ENCODE data around the gene MAST3. TPM values are rescaled to one million over a fixed set of nuclear protein-coding genes. Genes with fewer than 3 reads are reported as not detected.

MAST3 gene
- polyA plus RNA-seq, 1 of the 3 experiments (the other 2 are of a cell fraction) = 4.5 TPM

DNA sequence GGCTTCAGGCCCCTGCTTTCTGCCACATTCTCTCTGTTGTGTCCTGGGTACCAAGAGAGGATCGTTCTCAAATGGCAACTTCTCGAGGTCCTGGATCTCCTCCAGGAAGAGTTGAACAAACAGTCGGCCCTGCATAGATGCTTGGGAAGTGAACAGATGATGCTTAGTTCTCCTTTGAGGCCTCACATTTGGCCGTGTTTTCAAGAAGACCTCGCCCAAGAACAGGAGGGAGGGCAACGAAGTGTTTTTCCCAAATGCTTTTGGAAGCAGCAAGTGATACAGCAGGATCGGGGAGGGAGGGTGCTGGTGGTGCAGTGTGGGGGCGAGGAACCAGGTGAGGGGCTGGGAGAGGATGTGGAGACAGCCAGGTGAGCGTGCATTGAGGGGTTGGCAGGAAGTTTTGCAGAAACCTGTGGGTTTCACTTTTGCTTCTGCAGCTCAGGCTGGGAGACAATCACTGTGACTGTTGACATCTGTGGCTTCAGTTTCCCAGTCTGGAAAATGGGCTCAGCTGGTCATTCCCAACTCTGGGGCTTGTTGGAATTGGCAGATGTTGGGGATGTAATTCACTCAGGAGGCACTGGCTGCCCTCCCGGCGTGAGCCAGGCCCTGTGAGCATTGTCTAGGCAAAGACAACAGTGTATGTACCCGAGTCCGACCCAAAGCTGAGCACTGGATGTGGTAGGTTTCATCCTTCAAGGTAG lies 21.6 kb downstream of the MAST3 start:
- Histone ChIP-seq H3K4me1 (ENCODE audit: control insufficient read depth in 1 of 2, insufficient read depth in 2 of 2, low read depth in 1 of 2, low read length in 1 of 2) (peaks cover 3 to 13% of the 10 kb centered on the region in 2 experiments; a peak in 2 of 4 replicates), H3K9me2 (no peaks in the 10 kb centered on the region), H3K9ac (no peak overlapping the region), H3K27me3 (ENCODE audit: insufficient read depth) (no peaks in the 10 kb centered on the region), H3F3A (replicated peaks; ENCODE audit: insufficient read depth) (peaks cover 3% of the 10 kb centered on the region), H3K9me3 (no peaks in the 10 kb centered on the region), H3K36me3 (replicated peaks in 1 of 2; ENCODE audit: control insufficient read depth in 1 of 2, insufficient read depth in 2 of 2, low read length in 1 of 2) (peaks cover 0 to 8% of the 10 kb centered on the region in 2 experiments), H2AFZ (ENCODE audit: low read depth) (no peak overlapping the region), H3K4me3 (ENCODE audit: low read depth in 2 of 2, low read length in 1 of 2) (no peak overlapping the region), H3K27ac (ENCODE audit: low read depth in 2 of 2, low read length in 1 of 2) (no peak overlapping the region), H3K79me2 (ENCODE audit: insufficient read depth) (no peaks in the 10 kb centered on the region), H4K20me1 (ENCODE audit: insufficient read depth) (no peaks in the 10 kb centered on the region), H3K4me2 (peak overlapping the region; percentile 97; the same call in 1 of the 2 replicates)
- 89% methylated on average over 8 of the region's 13 CpGs for WGBS (ENCODE audit: low lambda C conversion rate)
- TF ChIP-seq SMC3 (IDR thresholded peaks at IDR 0.05; ENCODE audit: low read depth, low read length) = no peak
- TF ChIP-seq, protein P1, sequence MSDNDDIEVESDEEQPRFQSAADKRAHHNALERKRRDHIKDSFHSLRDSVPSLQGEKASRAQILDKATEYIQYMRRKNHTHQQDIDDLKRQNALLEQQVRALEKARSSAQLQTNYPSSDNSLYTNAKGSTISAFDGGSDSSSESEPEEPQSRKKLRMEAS (IDR thresholded peaks at IDR 0.05; ENCODE audit: low read depth) = no peak
- TF ChIP-seq CHD2 (IDR thresholded peaks at IDR 0.05; ENCODE audit: low read length, partially characterized antibody) = no peak
- TF ChIP-seq MXI1 (IDR thresholded peaks at IDR 0.05; ENCODE audit: low read depth, low read length) = no peak
- no peak for TF ChIP-seq NRF1 (IDR thresholded peaks at IDR 0.05; ENCODE audit: low read depth, low read length)
- TF ChIP-seq, protein P2, sequence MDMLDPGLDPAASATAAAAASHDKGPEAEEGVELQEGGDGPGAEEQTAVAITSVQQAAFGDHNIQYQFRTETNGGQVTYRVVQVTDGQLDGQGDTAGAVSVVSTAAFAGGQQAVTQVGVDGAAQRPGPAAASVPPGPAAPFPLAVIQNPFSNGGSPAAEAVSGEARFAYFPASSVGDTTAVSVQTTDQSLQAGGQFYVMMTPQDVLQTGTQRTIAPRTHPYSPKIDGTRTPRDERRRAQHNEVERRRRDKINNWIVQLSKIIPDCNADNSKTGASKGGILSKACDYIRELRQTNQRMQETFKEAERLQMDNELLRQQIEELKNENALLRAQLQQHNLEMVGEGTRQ (IDR thresholded peaks at IDR 0.05; ENCODE audit: borderline replicate concordance, low read depth, low read length) = no peak
- no peak for TF ChIP-seq NFIC (IDR thresholded peaks at IDR 0.05; ENCODE audit: borderline replicate concordance)
- TF ChIP-seq TEAD4 (IDR thresholded peaks at IDR 0.05; ENCODE audit: borderline replicate concordance, insufficient read depth) = no peak
- TF ChIP-seq, protein P3, sequence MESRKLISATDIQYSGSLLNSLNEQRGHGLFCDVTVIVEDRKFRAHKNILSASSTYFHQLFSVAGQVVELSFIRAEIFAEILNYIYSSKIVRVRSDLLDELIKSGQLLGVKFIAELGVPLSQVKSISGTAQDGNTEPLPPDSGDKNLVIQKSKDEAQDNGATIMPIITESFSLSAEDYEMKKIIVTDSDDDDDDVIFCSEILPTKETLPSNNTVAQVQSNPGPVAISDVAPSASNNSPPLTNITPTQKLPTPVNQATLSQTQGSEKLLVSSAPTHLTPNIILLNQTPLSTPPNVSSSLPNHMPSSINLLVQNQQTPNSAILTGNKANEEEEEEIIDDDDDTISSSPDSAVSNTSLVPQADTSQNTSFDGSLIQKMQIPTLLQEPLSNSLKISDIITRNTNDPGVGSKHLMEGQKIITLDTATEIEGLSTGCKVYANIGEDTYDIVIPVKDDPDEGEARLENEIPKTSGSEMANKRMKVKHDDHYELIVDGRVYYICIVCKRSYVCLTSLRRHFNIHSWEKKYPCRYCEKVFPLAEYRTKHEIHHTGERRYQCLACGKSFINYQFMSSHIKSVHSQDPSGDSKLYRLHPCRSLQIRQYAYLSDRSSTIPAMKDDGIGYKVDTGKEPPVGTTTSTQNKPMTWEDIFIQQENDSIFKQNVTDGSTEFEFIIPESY (IDR thresholded peaks at IDR 0.05; ENCODE audit: borderline replicate concordance, low read depth) = no peak
- TF ChIP-seq, protein P4, sequence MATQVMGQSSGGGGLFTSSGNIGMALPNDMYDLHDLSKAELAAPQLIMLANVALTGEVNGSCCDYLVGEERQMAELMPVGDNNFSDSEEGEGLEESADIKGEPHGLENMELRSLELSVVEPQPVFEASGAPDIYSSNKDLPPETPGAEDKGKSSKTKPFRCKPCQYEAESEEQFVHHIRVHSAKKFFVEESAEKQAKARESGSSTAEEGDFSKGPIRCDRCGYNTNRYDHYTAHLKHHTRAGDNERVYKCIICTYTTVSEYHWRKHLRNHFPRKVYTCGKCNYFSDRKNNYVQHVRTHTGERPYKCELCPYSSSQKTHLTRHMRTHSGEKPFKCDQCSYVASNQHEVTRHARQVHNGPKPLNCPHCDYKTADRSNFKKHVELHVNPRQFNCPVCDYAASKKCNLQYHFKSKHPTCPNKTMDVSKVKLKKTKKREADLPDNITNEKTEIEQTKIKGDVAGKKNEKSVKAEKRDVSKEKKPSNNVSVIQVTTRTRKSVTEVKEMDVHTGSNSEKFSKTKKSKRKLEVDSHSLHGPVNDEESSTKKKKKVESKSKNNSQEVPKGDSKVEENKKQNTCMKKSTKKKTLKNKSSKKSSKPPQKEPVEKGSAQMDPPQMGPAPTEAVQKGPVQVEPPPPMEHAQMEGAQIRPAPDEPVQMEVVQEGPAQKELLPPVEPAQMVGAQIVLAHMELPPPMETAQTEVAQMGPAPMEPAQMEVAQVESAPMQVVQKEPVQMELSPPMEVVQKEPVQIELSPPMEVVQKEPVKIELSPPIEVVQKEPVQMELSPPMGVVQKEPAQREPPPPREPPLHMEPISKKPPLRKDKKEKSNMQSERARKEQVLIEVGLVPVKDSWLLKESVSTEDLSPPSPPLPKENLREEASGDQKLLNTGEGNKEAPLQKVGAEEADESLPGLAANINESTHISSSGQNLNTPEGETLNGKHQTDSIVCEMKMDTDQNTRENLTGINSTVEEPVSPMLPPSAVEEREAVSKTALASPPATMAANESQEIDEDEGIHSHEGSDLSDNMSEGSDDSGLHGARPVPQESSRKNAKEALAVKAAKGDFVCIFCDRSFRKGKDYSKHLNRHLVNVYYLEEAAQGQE (IDR thresholded peaks at IDR 0.05; ENCODE audit: low read depth, low read length) = no peak
- TF ChIP-seq, protein P5, sequence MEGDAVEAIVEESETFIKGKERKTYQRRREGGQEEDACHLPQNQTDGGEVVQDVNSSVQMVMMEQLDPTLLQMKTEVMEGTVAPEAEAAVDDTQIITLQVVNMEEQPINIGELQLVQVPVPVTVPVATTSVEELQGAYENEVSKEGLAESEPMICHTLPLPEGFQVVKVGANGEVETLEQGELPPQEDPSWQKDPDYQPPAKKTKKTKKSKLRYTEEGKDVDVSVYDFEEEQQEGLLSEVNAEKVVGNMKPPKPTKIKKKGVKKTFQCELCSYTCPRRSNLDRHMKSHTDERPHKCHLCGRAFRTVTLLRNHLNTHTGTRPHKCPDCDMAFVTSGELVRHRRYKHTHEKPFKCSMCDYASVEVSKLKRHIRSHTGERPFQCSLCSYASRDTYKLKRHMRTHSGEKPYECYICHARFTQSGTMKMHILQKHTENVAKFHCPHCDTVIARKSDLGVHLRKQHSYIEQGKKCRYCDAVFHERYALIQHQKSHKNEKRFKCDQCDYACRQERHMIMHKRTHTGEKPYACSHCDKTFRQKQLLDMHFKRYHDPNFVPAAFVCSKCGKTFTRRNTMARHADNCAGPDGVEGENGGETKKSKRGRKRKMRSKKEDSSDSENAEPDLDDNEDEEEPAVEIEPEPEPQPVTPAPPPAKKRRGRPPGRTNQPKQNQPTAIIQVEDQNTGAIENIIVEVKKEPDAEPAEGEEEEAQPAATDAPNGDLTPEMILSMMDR (IDR thresholded peaks at IDR 0.05) = no peak
- TF ChIP-seq RFX5 (IDR thresholded peaks at IDR 0.05; ENCODE audit: low read length) = no peak
- no peak for TF ChIP-seq ELF1 (IDR thresholded peaks at IDR 0.05)
- TF ChIP-seq RAD21 (IDR thresholded peaks at IDR 0.05; ENCODE audit: low read length) = no peak
- TF ChIP-seq TAF1 (IDR thresholded peaks at IDR 0.05; ENCODE audit: borderline replicate concordance, low read depth, low read length) = no peak
- TF ChIP-seq EZH2phosphoT487 (IDR thresholded peaks at IDR 0.05; ENCODE audit: borderline replicate concordance, low read depth) = no peak
- DNase-seq = no peak
- ChIA-PET POLR2A (interaction anchor here (1.0 kb wide), 1 partner anchor 15 kb away, joined by 3 read pairs; no protein-coding TSS in a partner anchor), CTCF (interaction anchor here (0.6 to 3.2 kb wide), 8 partner anchors 8 to 48 kb away, joined by 3 to 16 read pairs (median 4); partner anchors contain the start of gene PIK3R2)
